GM18867 (cell line): ENCODE measurements around the gene ROPN1L.

Source experiments
- ATAC-seq: cut with Tn5 transposase; IDR thresholded peaks from one replicate; pipeline ENCODE4 v1.9.1; 2021; ENCODE audit warnings: mild to moderate bottlenecking, moderate library complexity; ENCODE audit not compliant: unreplicated experiment

ROPN1L gene

GRCh38 chr5:10456583-10457420 is 15.1 kb downstream of the ROPN1L start:
- no peak for ATAC-seq

- ATAC-seq, result no peak
Measured at GRCh38 chr5:10457682-10458574, 16.2 kb downstream of the ROPN1L start.

GRCh38 chr5:10459080-10460055 is 17.7 kb downstream of the ROPN1L start:
- no peak for ATAC-seq

- ATAC-seq, result no peak
Measured at GRCh38 chr5:10460252-10460906, 18.7 kb downstream of the ROPN1L start.

- no peak for ATAC-seq
Measured at GRCh38 chr5:10461041-10461440, 19.4 kb downstream of the ROPN1L start.

- ATAC-seq, result no peak
Measured at GRCh38 chr5:10461904-10462555, 20.4 kb downstream of the ROPN1L start.

GRCh38 chr5:10463566-10463965 is 21.9 kb downstream of the ROPN1L start:
- ATAC-seq, result no peak

- no peak for ATAC-seq
Measured at GRCh38 chr5:10464173-10464572, 22.5 kb downstream of the ROPN1L start.

- no peak for ATAC-seq
Measured at GRCh38 chr5:10465726-10466125, 24.0 kb downstream of the ROPN1L start.

GRCh38 chr5:10466446-10467073 is 24.9 kb downstream of the ROPN1L start:
- ATAC-seq, result no peak

- no peak for ATAC-seq
Measured at GRCh38 chr5:10467281-10468198, 25.9 kb downstream of the ROPN1L start.

- no peak for ATAC-seq
Measured at GRCh38 chr5:10468256-10468655, 26.6 kb downstream of the ROPN1L start.

GRCh38 chr5:10469253-10470050 is 27.8 kb downstream of the ROPN1L start:
- no peak for ATAC-seq

- ATAC-seq, result no peak
Measured at GRCh38 chr5:10470669-10471068, 29.0 kb downstream of the ROPN1L start.

- ATAC-seq, result no peak
Measured at GRCh38 chr5:10471677-10472076, 30.0 kb downstream of the ROPN1L start.

GRCh38 chr5:10474521-10475075 is 32.9 kb downstream of the ROPN1L start:
- ATAC-seq, result no peak
